CD4-positive, alpha-beta T cell treated with Interleukin-17A for 4 hours (primary cell): ENCODE measurements around the gene PLA2G3.

Source experiments
- DNase-seq: peaks from one replicate; pipeline ENCODE4 v3.0.0-alpha.2; 2020; ENCODE audit warnings: mixed read lengths

The PLA2G3 gene

GRCh38 chr22:31148488-31148887 is 8.2 kb upstream of the PLA2G3 start:
- DNase-seq, result no peak

- DNase-seq, result no peak
Observed at GRCh38 chr22:31144223-31144622, 3.9 kb upstream of the PLA2G3 start.

GRCh38 chr22:31143537-31143936 is 3.2 kb upstream of the PLA2G3 start:
- no peak for DNase-seq

- DNase-seq, result no peak
Observed at GRCh38 chr22:31143038-31143437, 2.7 kb upstream of the PLA2G3 start.

GRCh38 chr22:31142285-31142684 is 2.0 kb upstream of the PLA2G3 start:
- no peak for DNase-seq

GRCh38 chr22:31141551-31141950 is 1.2 kb upstream of the PLA2G3 start:
- no peak for DNase-seq

- DNase-seq, result no peak
Observed at GRCh38 chr22:31140746-31141145, 438 bp upstream of the PLA2G3 start.

- DNase-seq, result no peak
Observed at GRCh38 chr22:31139066-31139465, 1.2 kb downstream of the PLA2G3 start.

- DNase-seq, result no peak
Observed at GRCh38 chr22:31138126-31138525, 2.2 kb downstream of the PLA2G3 start.

- DNase-seq, result no peak
Observed at GRCh38 chr22:31137721-31138120, 2.6 kb downstream of the PLA2G3 start.

- DNase-seq, result no peak
Observed at GRCh38 chr22:31136711-31137110, 3.6 kb downstream of the PLA2G3 start.

GRCh38 chr22:31136155-31136554 is 4.2 kb downstream of the PLA2G3 start:
- no peak for DNase-seq

- DNase-seq, result no peak
Observed at GRCh38 chr22:31135706-31136105, 4.6 kb downstream of the PLA2G3 start.

- DNase-seq, result no peak
Observed at GRCh38 chr22:31134688-31135087, 5.6 kb downstream of the PLA2G3 start.

- DNase-seq, result no peak
Observed at GRCh38 chr22:31133911-31134310, 6.4 kb downstream of the PLA2G3 start.

GRCh38 chr22:31130873-31131272 is 9.4 kb downstream of the PLA2G3 start:
- no peak for DNase-seq

GRCh38 chr22:31128156-31128555 is 12.2 kb downstream of the PLA2G3 start:
- no peak for DNase-seq

GRCh38 chr22:31127181-31127772 is 13.0 kb downstream of the PLA2G3 start:
- no peak for DNase-seq

GRCh38 chr22:31126869-31127175 is 13.5 kb downstream of the PLA2G3 start:
- DNase-seq, result no peak

GRCh38 chr22:31126128-31126868 is 14.0 kb downstream of the PLA2G3 start:
- DNase-seq, result no peak

- DNase-seq, result no peak
Observed at GRCh38 chr22:31125521-31126117, 14.7 kb downstream of the PLA2G3 start.

- DNase-seq, result no peak
Observed at GRCh38 chr22:31124811-31125465, 15.4 kb downstream of the PLA2G3 start.

GRCh38 chr22:31124290-31124689 is 16.0 kb downstream of the PLA2G3 start:
- DNase-seq, result no peak

GRCh38 chr22:31123292-31123602 is 17.1 kb downstream of the PLA2G3 start:
- DNase-seq, result no peak
